Right lung (tissue), 5 donors: ENCODE measurements around the gene PPP1R3C. TPM values are rescaled to one million over a fixed set of nuclear protein-coding genes. Genes with fewer than 3 reads are reported as not detected.

Experiments used
- DNase-seq, 2 donors: peaks; one replicate each; pipeline ENCODE4 v3.0.0-alpha.2; 2013
- polyA plus RNA-seq, 5 donors: library from polyadenylated mRNA; unstranded; fragments of 120-200 nt; gene quantifications; one replicate each; pipeline versions ENCODE4 v1.2.1 to v1.2.3, GENCODE V29; 2013; ENCODE audit warnings: inconsistent platforms in 1 of 5, low replicate concordance in 1 of 5; ENCODE audit not compliant: insufficient read length in 5 of 5, insufficient read depth in 1 of 5

Gene PPP1R3C
- polyA plus RNA-seq, 5 donors: 201 to 225 (median 214) TPM

- DNase-seq: no peak
These were observed 1.4 kb upstream of the PPP1R3C start for GRCh38 chr10:91634246-91634645.

- DNase-seq: no peak
These were observed 2.2 kb downstream of the PPP1R3C start for GRCh38 chr10:91630625-91631024.

GRCh38 chr10:91629715-91630549, 2.9 kb downstream of the PPP1R3C start:
- no peak for DNase-seq

GRCh38 chr10:91628383-91628782, 4.5 kb downstream of the PPP1R3C start:
- DNase-seq: no peak

- DNase-seq: no peak
These were observed 5.3 kb downstream of the PPP1R3C start for GRCh38 chr10:91627344-91628102.

- DNase-seq: no peak
These were observed 5.9 kb downstream of the PPP1R3C start for GRCh38 chr10:91626936-91627335.

- no peak for DNase-seq
These were observed 8.2 kb downstream of the PPP1R3C start for GRCh38 chr10:91624633-91625032.

- DNase-seq: no peak
These were observed 10.3 kb downstream of the PPP1R3C start for GRCh38 chr10:91622601-91623000.

- DNase-seq: no peak
These were observed 11.3 kb downstream of the PPP1R3C start for GRCh38 chr10:91621483-91622113.

GRCh38 chr10:91617072-91617609, 15.7 kb downstream of the PPP1R3C start:
- no peak for DNase-seq

- no peak for DNase-seq
These were observed 16.7 kb downstream of the PPP1R3C start for GRCh38 chr10:91616137-91616536.

GRCh38 chr10:91614225-91614624, 18.6 kb downstream of the PPP1R3C start:
- no peak for DNase-seq

GRCh38 chr10:91613411-91614187, 19.3 kb downstream of the PPP1R3C start:
- DNase-seq: no peak

- DNase-seq: no peak
These were observed 22.0 kb downstream of the PPP1R3C start for GRCh38 chr10:91610919-91611318.

GRCh38 chr10:91610444-91610843, 22.4 kb downstream of the PPP1R3C start:
- DNase-seq: no peak

- DNase-seq: no peak
These were observed 25.0 kb downstream of the PPP1R3C start for GRCh38 chr10:91607646-91608403.

GRCh38 chr10:91605968-91606367, 26.9 kb downstream of the PPP1R3C start:
- DNase-seq: no peak

- DNase-seq: no peak
These were observed 28.0 kb downstream of the PPP1R3C start for GRCh38 chr10:91604553-91605534.

- no peak for DNase-seq
These were observed 28.9 kb downstream of the PPP1R3C start for GRCh38 chr10:91603931-91604331.
